NT2/D1 (cell line): ENCODE data around the gene CPZ.

ENCODE experiments used
- YY1 ChIP-seq: IDR thresholded peaks from 2 replicates; pipeline ENCODE4 v1.6.1; 2011; ENCODE audit not compliant: insufficient read length, insufficient read depth
- ZNF274 ChIP-seq: IDR thresholded peaks from 2 replicates; pipeline ENCODE4 v1.6.1; 2011; ENCODE audit warnings: mild to moderate bottlenecking, low read depth, low read length

DNA sequence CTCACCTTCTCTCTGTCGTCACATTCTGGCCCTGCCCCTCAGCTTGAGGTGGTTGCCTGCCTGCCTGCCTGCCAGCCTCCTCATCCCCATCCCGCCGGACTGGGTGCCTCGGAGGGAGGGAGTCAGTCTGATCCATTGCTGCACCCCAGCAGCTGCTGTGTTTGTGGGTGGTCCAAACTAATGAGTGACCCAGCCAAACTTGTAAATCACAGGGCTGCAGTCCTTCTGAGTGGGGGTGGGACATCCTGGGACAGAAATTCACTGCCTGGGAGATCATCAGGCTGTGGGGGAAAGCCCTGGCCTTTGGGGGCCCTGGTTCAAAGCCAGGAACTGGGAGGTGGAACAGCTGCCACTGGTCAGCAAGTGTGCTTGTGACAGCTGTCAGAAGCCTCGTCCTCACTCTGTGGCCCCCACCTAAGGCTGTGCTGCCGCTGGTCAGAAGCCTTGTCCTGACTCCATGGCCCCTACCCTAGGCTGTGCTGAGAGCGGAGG lies 6.8 kb upstream of the CPZ start:
- no peak for TF ChIP-seq ZNF274
- no peak for TF ChIP-seq YY1
